ENCODE results near the gene IQCM.

The IQCM gene

DNA sequence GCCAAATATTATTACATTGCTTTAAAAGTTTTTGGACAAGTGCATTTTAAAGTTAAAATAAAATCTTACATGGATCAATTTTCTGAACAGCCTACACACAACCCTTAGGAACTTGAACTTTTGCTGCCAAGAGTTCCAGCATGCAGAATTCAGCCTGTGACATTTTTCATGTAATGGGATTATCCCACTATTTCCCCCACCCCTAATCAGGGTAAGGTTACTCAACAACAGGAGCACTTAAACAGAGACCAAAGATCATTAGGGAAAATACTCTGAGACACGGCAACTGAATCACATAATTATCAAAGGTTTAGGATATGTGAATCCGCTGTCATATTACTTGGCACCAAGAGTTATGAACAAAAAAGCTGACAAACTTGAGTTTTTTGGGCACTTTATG is 47.2 kb downstream of the IQCM start:
- no peak for DNase-seq (ENCODE audit: low spot score)

GRCh38 chr4:149766135-149766534 is 49.5 kb downstream of the IQCM start:
- DNase-seq (ENCODE audit: low spot score) = no peak

DNA sequence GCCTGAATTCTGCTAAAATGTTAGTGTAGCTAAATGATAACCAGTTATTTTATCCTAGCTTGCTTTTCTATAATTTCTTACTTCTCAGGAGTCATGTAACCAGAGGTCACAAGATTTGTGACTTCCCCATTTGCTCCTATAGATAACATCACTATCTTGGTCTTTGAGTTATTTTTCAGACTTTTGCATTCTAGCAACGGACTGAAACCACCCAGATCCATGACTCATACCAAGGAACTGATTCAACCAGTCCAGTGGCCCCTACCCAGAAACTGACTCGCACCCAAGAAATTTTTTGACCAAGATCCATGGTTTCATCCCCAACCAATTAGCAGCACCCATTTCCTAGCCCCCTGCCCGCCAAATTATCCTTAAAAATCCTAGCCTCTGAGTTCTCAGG is 50.0 kb downstream of the IQCM start:
- peak; percentile 45 for DNase-seq (ENCODE audit: low spot score)

DNA sequence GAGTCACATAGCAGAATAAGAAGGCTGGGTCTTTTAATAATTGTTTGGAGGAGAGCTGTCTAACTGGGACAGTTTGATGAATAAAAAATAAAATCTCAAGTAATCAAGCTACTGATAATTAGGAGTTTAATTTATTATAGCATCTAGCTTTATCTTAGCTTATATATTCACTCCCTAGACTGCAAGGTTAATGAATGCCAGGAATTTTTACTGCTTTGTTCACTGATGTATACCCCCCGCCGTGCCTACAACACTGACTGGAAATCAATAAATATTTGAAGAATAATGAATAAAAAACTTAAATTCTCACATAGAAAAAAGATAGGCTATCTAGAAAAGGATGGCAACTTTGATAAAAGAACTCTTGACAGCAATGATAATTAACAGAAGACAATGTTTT is 59.7 kb downstream of the IQCM start:
- no peak for DNase-seq (ENCODE audit: low spot score)

DNA sequence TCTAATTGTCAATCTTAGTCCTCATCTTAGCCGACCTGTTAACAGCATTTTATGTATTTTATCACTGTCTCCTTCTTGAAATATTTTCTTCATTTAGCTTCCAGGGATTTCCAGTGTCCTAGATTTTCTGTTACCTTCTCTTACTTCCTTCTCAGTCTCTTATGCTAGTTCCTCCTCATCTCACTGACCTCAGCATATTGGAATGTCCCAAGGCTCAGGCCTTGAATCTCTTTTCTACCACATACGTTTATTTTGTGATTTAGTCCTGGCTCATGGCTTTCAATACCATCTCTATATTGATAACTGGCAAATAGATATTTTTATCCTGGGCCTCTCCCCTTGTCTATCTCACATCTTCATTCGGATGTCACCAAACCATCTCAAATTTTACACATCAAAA is 61.1 kb downstream of the IQCM start:
- peak; percentile 4 for DNase-seq (ENCODE audit: low spot score)

DNA sequence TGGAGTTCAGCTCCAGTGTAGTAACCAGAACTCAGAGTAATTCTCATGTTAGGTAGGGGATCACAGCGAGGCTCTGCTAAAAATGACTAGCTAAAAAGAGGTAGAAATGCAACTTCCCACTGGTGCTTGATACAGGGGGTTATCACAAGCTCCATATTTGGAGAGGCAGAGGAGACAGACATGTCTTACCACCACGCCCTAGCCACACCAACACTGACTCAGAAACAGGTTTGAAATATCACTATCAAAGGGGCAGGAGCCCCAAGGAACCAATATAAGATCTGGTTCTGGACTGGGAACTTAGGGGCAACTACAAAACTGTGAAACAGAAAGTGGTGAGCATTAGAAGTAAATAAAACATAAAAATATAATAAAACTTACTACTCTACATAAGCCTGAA is 62.9 kb downstream of the IQCM start:
- DNase-seq (ENCODE audit: low spot score) = no peak

DNA sequence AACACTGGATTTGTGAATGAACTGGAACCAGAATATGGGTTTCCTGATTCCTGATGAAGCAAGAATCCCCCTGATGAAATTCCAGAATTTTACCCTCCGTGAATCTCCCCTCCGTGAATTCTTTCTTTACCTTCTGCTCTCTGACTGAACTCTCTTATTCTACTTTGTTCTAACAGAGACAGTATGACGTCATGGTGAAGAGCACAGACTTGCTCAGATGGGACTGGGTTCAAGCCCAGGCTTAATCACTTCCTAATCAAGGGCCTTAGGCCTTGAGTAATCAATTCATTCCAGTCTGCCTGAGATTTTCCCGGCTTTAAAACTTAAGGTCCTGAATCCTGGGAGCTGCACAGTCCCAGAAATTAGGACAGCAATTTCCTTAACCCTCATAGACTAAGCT is 64.5 kb downstream of the IQCM start:
- no peak for DNase-seq (ENCODE audit: low spot score)

DNA sequence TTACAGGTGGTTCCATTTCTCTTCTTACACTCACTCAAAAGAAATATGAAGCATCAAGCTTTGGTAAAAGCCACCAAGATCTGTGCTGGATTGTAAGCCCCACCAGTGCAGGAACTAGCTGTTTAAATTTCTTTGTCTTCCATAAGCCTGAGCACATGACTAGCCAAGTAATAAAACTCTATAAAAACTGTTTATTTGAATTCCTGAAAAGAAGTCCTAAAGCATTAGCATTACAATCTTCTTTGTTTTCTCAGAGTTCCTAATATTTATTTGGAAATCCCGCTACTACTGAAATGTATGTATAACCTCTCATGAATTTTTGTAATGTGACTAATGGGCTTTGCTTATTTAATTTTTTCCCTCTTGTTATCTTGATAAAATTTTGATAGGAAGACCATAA is 65.9 kb downstream of the IQCM start:
- no peak for DNase-seq (ENCODE audit: low spot score)

- no peak for DNase-seq (ENCODE audit: low spot score)
Measured at GRCh38 chr4:149747646-149748045, 68.0 kb downstream of the IQCM start.

DNA sequence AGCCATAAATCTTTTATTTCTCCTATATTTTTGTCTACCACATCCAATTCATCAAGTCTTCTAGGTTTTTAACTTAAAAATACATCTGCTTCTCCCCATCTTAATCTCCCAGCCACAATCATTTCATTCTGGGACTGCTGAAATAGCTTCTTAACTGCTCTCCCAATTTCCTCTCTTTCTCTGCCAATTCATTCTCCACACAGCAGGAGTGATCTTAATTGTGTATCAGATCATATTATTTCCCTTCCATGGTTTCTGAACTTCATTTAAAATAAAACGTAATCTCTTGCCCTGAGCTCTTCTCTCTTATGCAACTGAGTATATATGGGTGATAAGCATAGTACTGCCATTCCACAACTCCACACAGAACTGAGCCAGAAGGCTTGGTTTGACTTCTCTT is 69.4 kb downstream of the IQCM start:
- no peak for DNase-seq (ENCODE audit: low spot score)

DNA sequence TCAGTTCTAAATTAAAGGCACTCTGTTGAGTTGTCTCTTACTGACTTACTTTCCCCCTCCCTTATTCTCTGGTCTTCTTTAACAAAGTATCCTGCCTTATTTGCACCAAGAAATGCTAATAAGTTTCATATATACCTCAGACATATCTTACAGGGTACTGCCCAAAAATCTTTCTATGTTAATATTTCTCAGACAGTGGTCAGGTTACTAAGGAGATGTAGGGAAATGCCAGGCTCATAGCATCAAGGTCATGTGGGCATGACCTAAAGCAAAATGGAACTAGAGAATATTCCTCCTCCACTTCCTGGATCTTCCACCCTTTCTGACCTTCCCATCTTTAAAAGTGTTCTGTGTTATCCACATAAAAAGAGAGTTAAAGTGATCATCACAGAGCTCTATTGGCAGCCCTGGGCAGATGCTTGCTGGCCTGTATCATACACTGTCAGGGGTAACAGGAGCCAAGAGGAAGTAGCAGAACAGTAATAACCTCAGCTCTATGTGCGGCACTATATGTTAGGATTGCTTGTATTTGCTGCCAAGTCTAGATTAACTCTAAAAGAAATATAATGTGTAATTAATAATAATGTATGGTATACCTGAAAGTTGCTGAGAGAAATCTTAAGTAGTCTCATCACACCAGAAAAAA is 74.3 kb downstream of the IQCM start:
- no peak for DNase-seq (ENCODE audit: low spot score)

GRCh38 chr4:149738156-149738555 is 77.5 kb downstream of the IQCM start:
- no peak for DNase-seq (ENCODE audit: low spot score)

GRCh38 chr4:149735796-149736195 is 79.8 kb downstream of the IQCM start:
- no peak for DNase-seq (ENCODE audit: low spot score)

GRCh38 chr4:149728444-149728843 is 87.2 kb downstream of the IQCM start:
- DNase-seq (ENCODE audit: low spot score) = no peak

GRCh38 chr4:149727663-149728062 is 88.0 kb downstream of the IQCM start:
- no peak for DNase-seq (ENCODE audit: low spot score)

DNA sequence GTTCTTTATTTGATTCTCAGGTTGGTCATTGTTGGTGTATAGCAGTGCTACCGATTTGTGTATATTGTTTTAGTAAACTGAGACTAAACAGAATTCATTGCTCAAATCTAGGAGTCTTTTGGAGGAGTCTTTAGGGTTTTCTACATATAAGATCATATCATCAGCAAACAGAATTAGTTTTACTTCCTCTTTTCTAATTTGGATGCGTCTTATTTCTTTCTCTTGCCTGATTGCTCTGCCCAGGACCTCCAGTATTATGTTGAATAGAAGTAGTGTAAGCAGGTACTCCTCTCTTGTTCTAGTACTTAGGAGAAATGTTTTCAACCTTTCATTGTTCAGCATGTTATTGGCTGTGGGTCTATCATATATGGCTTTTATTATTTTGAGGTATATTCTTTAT is 92.6 kb downstream of the IQCM start:
- no peak for DNase-seq (ENCODE audit: low spot score)

DNA sequence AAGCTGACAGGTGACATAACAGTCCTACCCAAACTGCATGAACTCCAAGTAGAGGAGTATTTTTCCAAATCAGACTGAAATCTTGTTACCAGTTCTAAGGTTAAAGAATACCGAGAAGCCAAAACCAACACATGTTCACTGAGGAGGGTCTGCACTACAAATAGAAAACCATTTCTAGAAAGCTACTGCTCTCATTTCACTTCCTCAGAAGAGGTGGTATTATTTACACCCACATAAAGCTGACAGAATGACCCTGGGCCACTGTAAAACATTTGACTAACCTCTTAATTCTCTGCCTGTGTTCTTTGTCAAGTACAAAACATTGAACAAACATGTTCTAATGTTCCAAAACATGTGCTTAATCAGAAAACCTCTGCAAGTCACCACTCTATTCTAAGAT is 95.8 kb downstream of the IQCM start:
- DNase-seq (ENCODE audit: low spot score) = no peak

DNA sequence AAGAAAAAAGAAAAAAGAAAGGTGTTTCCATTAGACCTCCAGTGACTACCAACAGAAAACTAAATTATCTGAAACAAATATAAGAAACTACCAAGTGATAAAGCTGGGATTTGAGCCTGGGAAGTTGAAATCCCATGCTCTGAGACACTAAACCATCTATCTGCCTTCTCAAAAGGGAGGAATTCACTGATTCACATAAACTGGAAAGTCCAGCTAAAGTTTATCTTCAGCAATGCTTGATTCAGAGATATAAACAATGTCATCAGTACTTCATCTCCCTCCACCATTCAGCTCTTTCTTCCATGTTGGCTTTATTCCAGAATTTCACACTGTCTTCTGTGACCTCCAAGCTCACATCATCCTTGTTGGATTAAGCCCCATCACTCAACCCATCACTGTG is 96.3 kb downstream of the IQCM start:
- DNase-seq (ENCODE audit: low spot score) = no peak

DNA sequence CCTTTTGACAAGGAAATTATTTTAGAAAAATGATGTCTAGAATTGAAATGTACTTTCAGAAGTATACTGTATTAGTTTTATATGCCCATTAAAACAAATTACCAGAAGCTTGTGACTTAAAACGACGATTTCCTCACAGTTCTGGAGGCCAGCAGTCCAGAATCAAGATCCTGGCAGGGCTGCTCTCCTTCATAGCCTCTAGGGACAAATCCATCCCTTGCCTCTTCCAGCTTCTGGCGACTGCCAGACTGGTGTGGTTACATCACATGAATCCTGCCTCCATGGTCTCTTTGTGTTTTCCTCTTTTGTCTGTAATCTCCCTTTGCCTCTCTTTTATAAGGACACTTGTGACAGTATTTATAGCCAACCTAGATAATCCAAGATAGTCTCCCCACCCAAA is 97.1 kb downstream of the IQCM start:
- no peak for DNase-seq (ENCODE audit: low spot score)

GRCh38 chr4:149716728-149717127 is 98.9 kb downstream of the IQCM start:
- no peak for DNase-seq (ENCODE audit: low spot score)

DNA sequence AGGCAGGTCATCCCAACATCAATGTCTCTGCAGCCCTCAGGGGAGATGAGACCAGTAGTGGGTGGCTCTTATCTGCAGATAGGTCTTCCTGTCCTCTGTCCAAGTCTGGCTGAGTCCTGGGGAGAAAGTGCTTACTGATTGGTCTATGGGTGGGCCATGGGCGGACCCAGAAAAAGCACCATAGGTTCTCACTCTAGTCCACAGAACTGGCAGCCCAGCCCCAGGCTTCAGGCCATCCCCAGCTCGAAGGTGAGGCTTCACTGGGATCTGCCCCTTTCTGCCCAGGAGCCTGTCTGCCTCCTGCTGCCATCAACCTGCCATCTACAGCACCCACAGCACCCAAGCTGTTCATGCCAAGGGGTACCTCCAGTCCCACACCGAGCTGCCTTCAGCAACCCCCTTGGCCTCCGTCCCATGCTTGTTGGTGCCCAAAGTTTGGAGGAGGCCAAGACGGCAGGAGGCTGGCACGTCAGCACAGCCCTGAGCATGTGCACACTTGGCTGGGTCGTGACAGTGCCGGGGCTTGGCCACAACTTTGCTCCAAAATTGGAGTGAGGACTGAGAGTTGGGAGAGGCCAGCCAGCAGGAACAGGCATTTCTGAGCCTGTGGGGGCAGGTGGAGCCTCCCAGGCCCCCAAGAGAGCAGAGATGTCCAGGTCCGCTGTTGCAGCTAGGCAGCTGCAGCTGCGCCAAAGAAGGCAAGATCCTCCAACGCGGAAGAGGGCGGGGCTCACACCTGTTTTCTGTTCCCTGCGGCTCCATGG is 99.6 kb downstream of the IQCM start:
- DNase-seq (ENCODE audit: low spot score) = no peak

DNA sequence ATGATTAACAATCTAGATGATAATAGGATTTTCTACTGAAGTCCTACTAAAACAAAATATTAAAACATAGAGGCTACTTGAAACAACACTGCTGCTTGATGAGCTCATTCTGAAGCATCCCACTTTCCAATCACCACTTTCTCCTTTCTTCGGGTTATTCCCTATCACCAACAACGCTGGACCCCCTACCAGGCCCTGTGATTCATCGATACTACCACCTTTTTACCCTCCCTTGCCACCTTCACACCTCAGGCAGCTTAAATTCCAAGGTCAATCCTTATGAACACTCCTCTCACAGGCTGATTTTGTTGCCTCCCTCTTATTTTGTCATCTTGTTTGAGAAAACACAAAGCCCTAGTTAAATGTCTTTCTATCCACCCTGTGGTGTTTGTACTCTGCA is 102.6 kb downstream of the IQCM start:
- DNase-seq (ENCODE audit: low spot score) = no peak

- DNase-seq (ENCODE audit: low spot score) = no peak
Measured at GRCh38 chr4:149711593-149712365, 103.9 kb downstream of the IQCM start.

Measured in AG08396 (cell line).